H7 (cell line): ENCODE measurements around the gene MUC4. TPM values are rescaled to one million over a fixed set of nuclear protein-coding genes. Genes with fewer than 3 reads are reported as not detected.

ENCODE experiments used
- DNase-seq: peaks from one replicate; pipeline ENCODE4 v3.0.0; 2012
- H3K27me3 ChIP-seq: 2 replicates; pipeline ENCODE4 v1.6.0; 2011; ENCODE audit warnings: mild to moderate bottlenecking, low read length; ENCODE audit not compliant: control insufficient read depth, insufficient read depth
- H3K36me3 ChIP-seq: replicated peaks from 2 replicates; pipeline ENCODE4 v1.5.1; 2011; ENCODE audit warnings: low read length; ENCODE audit not compliant: control insufficient read depth, insufficient read depth
- H3K4me3 ChIP-seq: 2 replicates; pipeline ENCODE4 v1.5.1; 2011; ENCODE audit warnings: low read depth, mild to moderate bottlenecking, control low read depth, low read length, moderate library complexity; ENCODE audit not compliant: insufficient read depth
- total RNA-seq: library from RNA; depleted of rRNA; stranded (reverse); fragments of >200 nt; shearing (Covaris generic); gene quantifications from 2 replicates; pipeline ENCODE4 v1.2.3, GENCODE V29; 2014; rRNA removed

MUC4 gene
- total RNA-seq, result 3.5 and 4.0 TPM in 2 replicates

GRCh38 chr3:195811756-195812155 is at the start of gene MUC4:
MUC4 (minus strand) TSS chr3:195811929; CDS start chr3:195811817, 112 bp downstream.
- H3K4me3 ChIP-seq, result peak within 1 kb of the TSS; percentile 47
- DNase-seq, result peak; percentile 85

GRCh38 chr3:195860456-195860855 is 48.7 kb upstream of the MUC4 start:
- no peaks in the 10 kb centered on the region for H3K36me3 ChIP-seq
- H3K27me3 ChIP-seq, result no peaks in the 10 kb centered on the region
- no peak for DNase-seq
- no peak overlapping the region for H3K4me3 ChIP-seq

More at GRCh38 chr3:195811756-195812155, at the start of gene MUC4:
- H3K36me3 ChIP-seq, result no peaks in the 10 kb centered on the region
- H3K27me3 ChIP-seq, result no peaks in the 10 kb centered on the region

- H3K4me3 ChIP-seq, result no peak overlapping the region
- no peaks in the 10 kb centered on the region for H3K36me3 ChIP-seq
- peak; percentile 46 for DNase-seq
- no peaks in the 10 kb centered on the region for H3K27me3 ChIP-seq
These were observed 48.2 kb upstream of the MUC4 start for GRCh38 chr3:195859846-195860411.

GRCh38 chr3:195859061-195859845 is 47.5 kb upstream of the MUC4 start:
- no peak overlapping the region for H3K4me3 ChIP-seq
- H3K27me3 ChIP-seq, result no peaks in the 10 kb centered on the region
- DNase-seq, result peak; percentile 96
- no peaks in the 10 kb centered on the region for H3K36me3 ChIP-seq

- Histone ChIP-seq H3K27me3 (no peaks in the 10 kb centered on the region), H3K4me3 (no peak overlapping the region), H3K36me3 (no peaks in the 10 kb centered on the region)
- no peak for DNase-seq
These were observed 44.8 kb upstream of the MUC4 start for GRCh38 chr3:195856410-195857084.

- DNase-seq, result peak; percentile 62
- Histone ChIP-seq H3K36me3 (no peaks in the 10 kb centered on the region), H3K27me3 (no peaks in the 10 kb centered on the region), H3K4me3 (no peak overlapping the region)
These were observed 44.0 kb upstream of the MUC4 start for GRCh38 chr3:195855471-195856409.

- Histone ChIP-seq H3K4me3 (no peak overlapping the region), H3K27me3 (no peaks in the 10 kb centered on the region), H3K36me3 (no peaks in the 10 kb centered on the region)
- DNase-seq, result no peak
These were observed 43.0 kb upstream of the MUC4 start for GRCh38 chr3:195854628-195855294.

- DNase-seq, result peak; percentile 67
- H3K27me3 ChIP-seq, result no peaks in the 10 kb centered on the region
- H3K36me3 ChIP-seq, result no peaks in the 10 kb centered on the region
- H3K4me3 ChIP-seq, result no peak overlapping the region
These were observed 42.3 kb upstream of the MUC4 start for GRCh38 chr3:195853996-195854395.

- no peaks in the 10 kb centered on the region for H3K27me3 ChIP-seq
- no peak for DNase-seq
- H3K36me3 ChIP-seq, result no peaks in the 10 kb centered on the region
- no peak overlapping the region for H3K4me3 ChIP-seq
These were observed 41.3 kb upstream of the MUC4 start for GRCh38 chr3:195853036-195853435.

- peak; percentile 91 for DNase-seq
- Histone ChIP-seq H3K36me3 (no peaks in the 10 kb centered on the region), H3K27me3 (no peaks in the 10 kb centered on the region), H3K4me3 (no peak overlapping the region)
These were observed 39.3 kb upstream of the MUC4 start for GRCh38 chr3:195850857-195851543.

GRCh38 chr3:195849322-195850074 is 37.8 kb upstream of the MUC4 start:
- H3K4me3 ChIP-seq, result no peak overlapping the region
- H3K27me3 ChIP-seq, result no peaks in the 10 kb centered on the region
- no peaks in the 10 kb centered on the region for H3K36me3 ChIP-seq
- peak; percentile 63 for DNase-seq

GRCh38 chr3:195847055-195847950 is 35.6 kb upstream of the MUC4 start:
- no peak overlapping the region for H3K4me3 ChIP-seq
- H3K27me3 ChIP-seq, result no peaks in the 10 kb centered on the region
- H3K36me3 ChIP-seq, result no peaks in the 10 kb centered on the region
- DNase-seq, result no peak
